BE2C (cell line): ENCODE data around the gene RAB21.

Experiments used
- DNase-seq: peaks from one replicate; pipeline ENCODE4 v3.0.0-alpha.2; 2020
- H3K27me3 ChIP-seq: fragments of 250-450 bp; sonication (Bioruptor Pico); 2 replicates; pipeline ENCODE4 v1.5.1; 2020; ENCODE audit warnings: mild to moderate bottlenecking
- H3K36me3 ChIP-seq: fragments of 250-450 bp; sonication (Bioruptor Pico); 2 replicates; pipeline ENCODE4 v1.5.1; 2020; ENCODE audit warnings: mild to moderate bottlenecking
- H3K4me1 ChIP-seq: fragments of 250-450 bp; sonication (Bioruptor Pico); 2 replicates; pipeline ENCODE4 v1.5.1; 2020
- H3K4me3 ChIP-seq: 2 replicates; pipeline ENCODE4 v1.5.1; 2011; ENCODE audit warnings: low read depth, low read length
- H3K9me3 ChIP-seq: fragments of 250-450 bp; sonication (Bioruptor Pico); 2 replicates; pipeline ENCODE4 v1.5.1; 2020
- TF ChIP-seq, protein P1 (sequence below): IDR thresholded peaks from 2 replicates; pipeline ENCODE4 v1.5.1; 2012; ENCODE audit warnings: mild to moderate bottlenecking, low read depth, low read length

Gene RAB21

DNA sequence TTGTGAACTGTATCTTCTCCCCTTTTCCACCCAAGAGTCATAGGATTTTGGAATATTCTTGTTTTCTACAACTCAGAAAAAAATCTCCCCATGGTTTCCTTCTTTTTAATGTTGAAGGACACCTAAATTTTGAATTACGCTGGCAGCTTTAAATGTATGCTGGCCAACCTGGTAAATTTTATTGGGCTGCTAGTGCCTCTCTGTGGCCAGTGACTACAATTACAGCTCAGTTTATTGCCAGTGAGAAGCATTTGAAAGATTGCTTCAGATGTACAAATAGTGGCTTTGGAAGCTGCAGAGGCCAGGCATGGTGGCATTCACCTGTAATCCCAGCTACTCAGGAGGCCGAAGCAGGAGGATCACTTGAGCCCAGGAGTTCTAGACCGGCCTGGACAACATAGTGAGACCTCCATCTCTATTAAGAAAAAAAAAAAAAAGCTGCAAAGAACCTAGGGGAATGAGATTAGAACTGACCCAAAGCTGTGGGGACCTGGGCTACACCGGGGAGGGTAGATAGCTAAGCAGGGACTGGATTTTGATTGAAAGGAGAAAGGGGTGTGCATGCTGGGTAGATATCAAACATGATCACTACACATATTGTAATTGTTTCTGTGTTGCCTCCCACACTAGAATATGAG, 7.6 kb upstream of the RAB21 start:
- Histone ChIP-seq H3K9me3 (no peaks in the 10 kb centered on the region), H3K36me3 (no peaks in the 10 kb centered on the region), H3K4me1 (peaks cover 6% of the 10 kb centered on the region; the same call in 1 of the 2 replicates), H3K4me3 (no peak overlapping the region), H3K27me3 (peaks cover 3% of the 10 kb centered on the region; the same call in 1 of the 2 replicates)
- DNase-seq = peak; percentile 40
- TF ChIP-seq, protein P1, sequence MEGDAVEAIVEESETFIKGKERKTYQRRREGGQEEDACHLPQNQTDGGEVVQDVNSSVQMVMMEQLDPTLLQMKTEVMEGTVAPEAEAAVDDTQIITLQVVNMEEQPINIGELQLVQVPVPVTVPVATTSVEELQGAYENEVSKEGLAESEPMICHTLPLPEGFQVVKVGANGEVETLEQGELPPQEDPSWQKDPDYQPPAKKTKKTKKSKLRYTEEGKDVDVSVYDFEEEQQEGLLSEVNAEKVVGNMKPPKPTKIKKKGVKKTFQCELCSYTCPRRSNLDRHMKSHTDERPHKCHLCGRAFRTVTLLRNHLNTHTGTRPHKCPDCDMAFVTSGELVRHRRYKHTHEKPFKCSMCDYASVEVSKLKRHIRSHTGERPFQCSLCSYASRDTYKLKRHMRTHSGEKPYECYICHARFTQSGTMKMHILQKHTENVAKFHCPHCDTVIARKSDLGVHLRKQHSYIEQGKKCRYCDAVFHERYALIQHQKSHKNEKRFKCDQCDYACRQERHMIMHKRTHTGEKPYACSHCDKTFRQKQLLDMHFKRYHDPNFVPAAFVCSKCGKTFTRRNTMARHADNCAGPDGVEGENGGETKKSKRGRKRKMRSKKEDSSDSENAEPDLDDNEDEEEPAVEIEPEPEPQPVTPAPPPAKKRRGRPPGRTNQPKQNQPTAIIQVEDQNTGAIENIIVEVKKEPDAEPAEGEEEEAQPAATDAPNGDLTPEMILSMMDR = peak; percentile 82

DNA sequence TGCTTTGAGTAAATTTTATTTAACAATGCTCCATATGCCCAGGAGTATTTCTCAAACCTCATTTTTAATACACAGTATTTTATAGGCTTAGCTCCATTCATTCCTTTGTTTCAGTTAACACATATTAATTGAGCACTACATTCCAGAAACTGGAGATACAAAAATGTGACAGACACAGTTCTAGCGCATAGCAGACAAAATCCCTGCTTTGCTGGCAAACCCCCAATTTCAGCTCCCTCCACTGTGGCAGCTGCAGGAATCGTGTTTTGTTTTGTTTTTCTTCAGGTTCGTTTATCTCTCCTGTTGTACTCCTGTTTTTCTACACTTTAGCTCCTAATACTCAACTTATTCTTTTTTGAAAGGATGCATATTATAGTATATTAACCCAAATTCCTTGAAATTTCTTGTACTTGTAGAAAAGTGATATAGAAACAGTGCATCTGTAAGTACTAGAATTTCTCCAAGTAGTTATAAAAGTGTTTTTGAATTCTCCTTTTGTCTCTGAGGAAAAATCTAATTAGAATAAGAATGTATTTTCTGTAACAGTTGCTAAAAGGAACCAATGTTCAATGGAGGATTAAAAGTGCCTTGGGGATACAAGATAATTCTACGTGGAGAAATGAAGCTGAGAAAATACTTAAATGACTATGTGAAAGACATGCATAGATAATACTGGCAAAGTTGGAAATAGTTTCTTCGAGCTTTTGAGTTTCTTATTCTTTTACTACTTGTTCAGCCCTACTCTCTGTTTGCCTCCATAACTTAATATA, 6.4 kb upstream of the RAB21 start:
- H3K4me3 ChIP-seq = no peak overlapping the region
- TF ChIP-seq, protein P1 = no peak
- no peaks in the 10 kb centered on the region for H3K36me3 ChIP-seq
- DNase-seq = no peak
- H3K4me1 ChIP-seq = no peaks in the 10 kb centered on the region
- H3K27me3 ChIP-seq = peaks cover 3% of the 10 kb centered on the region; the same call in 1 of the 2 replicates
- H3K9me3 ChIP-seq = no peaks in the 10 kb centered on the region

DNA sequence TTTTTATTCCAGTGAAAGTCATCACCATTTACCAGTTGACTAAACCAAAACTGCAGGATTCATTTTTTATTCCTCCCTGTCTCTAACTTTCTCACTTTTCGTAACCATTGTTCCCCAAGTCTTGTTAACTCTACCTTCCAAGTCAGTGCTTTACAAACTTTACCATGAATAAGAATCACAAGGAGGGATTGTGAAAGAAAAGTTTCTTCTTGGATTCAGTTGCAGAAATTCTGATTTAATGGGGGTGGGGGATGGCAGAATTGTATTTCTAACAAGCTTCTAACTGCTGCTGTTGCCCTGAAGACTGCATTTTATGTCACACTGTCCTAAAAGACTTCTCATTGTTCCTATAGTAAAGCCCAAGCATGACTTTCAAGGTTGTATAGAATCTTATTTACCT, 5.0 kb upstream of the RAB21 start:
- Histone ChIP-seq H3K9me3 (no peaks in the 10 kb centered on the region), H3K27me3 (peaks cover 3% of the 10 kb centered on the region; the same call in 1 of the 2 replicates), H3K4me3 (no peak overlapping the region), H3K36me3 (no peaks in the 10 kb centered on the region), H3K4me1 (peaks cover 3% of the 10 kb centered on the region; the same call in 1 of the 2 replicates)
- TF ChIP-seq, protein P1 = no peak
- no peak for DNase-seq

DNA sequence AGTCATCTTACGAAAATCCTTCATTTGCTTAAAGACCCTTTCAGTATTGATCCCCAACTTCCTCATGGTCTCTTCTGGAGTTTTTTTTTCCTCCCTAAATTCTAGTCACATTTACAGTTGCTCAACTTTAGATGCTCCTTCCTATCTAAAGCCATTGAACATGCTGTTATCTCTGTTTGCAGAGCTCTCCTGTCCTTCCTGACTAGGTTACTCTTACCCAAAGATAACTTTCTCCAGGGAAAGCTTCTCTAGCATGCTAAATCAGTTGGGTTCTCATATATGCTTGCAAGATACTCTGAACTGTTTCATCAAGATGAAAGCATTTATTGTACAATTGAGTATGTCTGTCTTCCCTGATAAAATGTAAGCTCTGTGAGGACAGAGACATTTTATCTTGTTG, 1.8 kb upstream of the RAB21 start:
- Histone ChIP-seq H3K4me1 (peaks cover 9% of the 10 kb centered on the region), H3K27me3 (peaks cover 3% of the 10 kb centered on the region; the same call in 1 of the 2 replicates), H3K36me3 (peaks cover 14% of the 10 kb centered on the region), H3K4me3 (no peak overlapping the region), H3K9me3 (no peaks in the 10 kb centered on the region)
- TF ChIP-seq, protein P1 = no peak
- DNase-seq = no peak

- no peaks in the 10 kb centered on the region for H3K27me3 ChIP-seq
- no peaks in the 10 kb centered on the region for H3K9me3 ChIP-seq
- H3K4me1 ChIP-seq = peaks cover 9% of the 10 kb centered on the region
- TF ChIP-seq, protein P1 = no peak
- peak overlapping the region; percentile 97 for H3K4me3 ChIP-seq
- DNase-seq = no peak
- H3K36me3 ChIP-seq = peaks cover 31% of the 10 kb centered on the region
Observed at GRCh38 chr12:71755146-71755892, 656 bp downstream of the RAB21 start.
